Measurements from ENCODE around the gene ZNF284.
"Not testable (repeated sequence)": the region's sequence is repeated elsewhere in the genome, so short reads cannot be mapped to it uniquely, and the experiment has no call there.

The ZNF284 gene

GRCh38 chr19:44109458-44109857 is 37.5 kb downstream of the ZNF284 start:
- no peak overlapping the region for H3K4me3 ChIP-seq
- DNase-seq (ENCODE audit: low spot score), result no peak
- TF ChIP-seq CTCF (IDR thresholded peaks at IDR 0.05), result no peak
- H3K27ac ChIP-seq, result no peak overlapping the region

- Histone ChIP-seq H3K27ac (no peak overlapping the region), H3K4me3 (peak overlapping the region; percentile 80)
- DNase-seq (ENCODE audit: low spot score), result no peak
- no peak for TF ChIP-seq CTCF (IDR thresholded peaks at IDR 0.05)
These were observed 40.0 kb downstream of the ZNF284 start for GRCh38 chr19:44111910-44112463.

DNA sequence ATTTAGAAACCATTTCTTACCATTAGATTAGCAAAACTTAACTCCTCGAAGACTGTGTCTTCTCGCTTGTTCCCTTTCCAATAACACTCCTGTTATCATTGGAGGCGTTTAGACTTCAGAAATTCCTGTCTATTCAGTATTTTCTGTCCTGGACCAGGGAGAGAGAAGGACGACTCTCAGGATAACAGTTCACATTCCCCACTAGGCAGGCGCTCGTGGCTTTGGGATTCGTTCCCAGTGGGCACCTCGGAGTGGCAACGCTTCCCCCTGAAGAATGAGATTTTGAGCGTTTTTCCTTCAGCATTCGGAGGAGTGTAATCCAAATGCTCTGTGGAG is 40.8 kb downstream of the ZNF284 start:
- peak overlapping the region; percentile 23 to 76 for H3K27ac ChIP-seq
- DNase-seq (ENCODE audit: low spot score), result no peak
- H3K4me3 ChIP-seq, result peak overlapping the region; percentile 80
- TF ChIP-seq CTCF (IDR thresholded peaks at IDR 0.05), result no peak

GRCh38 chr19:44113138-44113783 is 41.3 kb downstream of the ZNF284 start, which contains the start of gene ZNF225:
Gene ZNF225 (plus strand): TSS chr19:44113399. CDS start chr19:44115828, 2,429 bp downstream.
- peak within 1 kb of the TSS; percentile 80 for H3K4me3 ChIP-seq
- H3K27ac ChIP-seq, result peak within 1 kb of the TSS; percentile 63 to 76
- no peak for TF ChIP-seq CTCF (IDR thresholded peaks at IDR 0.05)
- DNase-seq (ENCODE audit: low spot score), result peak; percentile 98

GRCh38 chr19:44113784-44114390 is 41.9 kb downstream of the ZNF284 start:
- H3K4me3 ChIP-seq, result peak overlapping the region; percentile 80
- TF ChIP-seq CTCF (IDR thresholded peaks at IDR 0.05), result no peak
- peak overlapping the region; percentile 63 to 76 for H3K27ac ChIP-seq
- DNase-seq (ENCODE audit: low spot score), result no peak

- not testable (repeated sequence) for H3K4me3 ChIP-seq; DNase-seq (ENCODE audit: low spot score); H3K27ac ChIP-seq
These were observed 49.2 kb downstream of the ZNF284 start for GRCh38 chr19:44121162-44121561.

GRCh38 chr19:44131955-44132354 is 60.0 kb downstream of the ZNF284 start:
- Histone ChIP-seq H3K4me3 (no peak overlapping the region), H3K27ac (no peak overlapping the region)
- TF ChIP-seq CTCF (IDR thresholded peaks at IDR 0.05), result no peak
- no peak for DNase-seq (ENCODE audit: low spot score)

Data from coronary artery (tissue), 2 donors.